ENCODE data around the gene TOM1L2.

TOM1L2 gene

DNA sequence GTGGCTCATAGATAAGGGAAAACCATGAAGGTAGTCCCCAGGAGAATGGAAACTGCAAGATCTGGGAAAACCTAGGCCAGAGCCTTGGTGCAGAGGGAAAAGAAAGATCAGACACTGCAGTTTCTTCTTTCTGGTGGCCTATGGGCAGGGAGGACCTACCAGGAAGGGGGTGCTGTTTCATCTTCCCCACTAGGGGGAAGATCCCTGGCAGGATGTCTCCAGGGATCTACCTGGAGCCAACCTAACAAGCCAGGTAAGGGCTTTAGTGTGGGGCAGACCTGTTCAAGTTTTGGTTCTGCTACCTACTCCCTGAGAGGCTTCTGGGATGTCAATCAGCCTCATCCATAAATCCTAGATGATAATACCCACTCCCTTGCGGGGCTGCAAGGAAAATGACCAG is 21.4 kb downstream of the TOM1L2 start:
- TF ChIP-seq, protein P1, sequence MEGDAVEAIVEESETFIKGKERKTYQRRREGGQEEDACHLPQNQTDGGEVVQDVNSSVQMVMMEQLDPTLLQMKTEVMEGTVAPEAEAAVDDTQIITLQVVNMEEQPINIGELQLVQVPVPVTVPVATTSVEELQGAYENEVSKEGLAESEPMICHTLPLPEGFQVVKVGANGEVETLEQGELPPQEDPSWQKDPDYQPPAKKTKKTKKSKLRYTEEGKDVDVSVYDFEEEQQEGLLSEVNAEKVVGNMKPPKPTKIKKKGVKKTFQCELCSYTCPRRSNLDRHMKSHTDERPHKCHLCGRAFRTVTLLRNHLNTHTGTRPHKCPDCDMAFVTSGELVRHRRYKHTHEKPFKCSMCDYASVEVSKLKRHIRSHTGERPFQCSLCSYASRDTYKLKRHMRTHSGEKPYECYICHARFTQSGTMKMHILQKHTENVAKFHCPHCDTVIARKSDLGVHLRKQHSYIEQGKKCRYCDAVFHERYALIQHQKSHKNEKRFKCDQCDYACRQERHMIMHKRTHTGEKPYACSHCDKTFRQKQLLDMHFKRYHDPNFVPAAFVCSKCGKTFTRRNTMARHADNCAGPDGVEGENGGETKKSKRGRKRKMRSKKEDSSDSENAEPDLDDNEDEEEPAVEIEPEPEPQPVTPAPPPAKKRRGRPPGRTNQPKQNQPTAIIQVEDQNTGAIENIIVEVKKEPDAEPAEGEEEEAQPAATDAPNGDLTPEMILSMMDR (IDR thresholded peaks at IDR 0.05; ENCODE audit: control insufficient read depth, insufficient read depth, low read depth, low read length, missing control alignments): no peak
- DNase-seq (ENCODE audit: low read depth): no peak
- no peak overlapping the region for H3K4me3 ChIP-seq (ENCODE audit: control insufficient read depth, low read depth, low read length)

DNA sequence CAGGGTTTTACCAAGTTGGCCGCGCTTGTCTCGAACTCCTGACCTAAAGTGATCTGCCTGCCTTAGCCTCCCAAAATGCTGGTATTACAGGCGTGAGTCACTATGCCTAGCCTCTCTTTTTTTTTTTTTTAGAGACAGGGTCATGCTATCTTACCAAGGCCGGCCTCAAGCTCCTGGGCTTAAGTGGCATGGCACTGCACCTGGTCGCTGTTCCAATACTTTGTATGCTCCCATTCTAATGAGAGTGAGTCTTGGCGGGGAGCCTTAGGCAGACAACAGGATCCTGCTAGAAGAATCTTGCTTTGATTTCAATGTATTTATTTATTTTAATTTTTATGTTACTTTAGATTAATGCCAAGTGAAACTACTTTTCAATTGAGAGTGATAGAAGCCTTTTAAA is 21.9 kb downstream of the TOM1L2 start:
- TF ChIP-seq, protein P1 (IDR thresholded peaks at IDR 0.05; ENCODE audit: control insufficient read depth, insufficient read depth, low read depth, low read length, missing control alignments): no peak
- no peak overlapping the region for H3K4me3 ChIP-seq (ENCODE audit: control insufficient read depth, low read depth, low read length)
- no peak for DNase-seq (ENCODE audit: low read depth)

DNA sequence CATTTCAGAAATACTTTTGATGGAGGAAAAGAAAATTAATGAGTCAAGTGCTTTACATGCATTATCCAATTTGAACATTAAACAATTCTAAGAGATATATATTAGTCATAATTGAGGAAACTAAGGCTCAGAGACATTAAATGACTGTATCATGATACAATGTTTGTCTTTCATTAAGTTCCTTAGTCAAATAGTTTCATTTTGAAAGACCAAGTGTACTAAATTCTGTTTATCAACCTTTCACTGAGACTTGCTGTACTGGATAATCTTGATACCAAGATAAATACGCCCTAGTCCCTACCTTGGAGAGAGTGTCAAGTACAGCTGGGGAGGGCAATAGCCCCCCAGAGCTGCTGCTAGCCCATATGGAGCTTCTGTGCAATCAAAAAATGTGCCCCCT is 24.2 kb downstream of the TOM1L2 start:
- no peak overlapping the region for H3K4me3 ChIP-seq (ENCODE audit: control insufficient read depth, low read depth, low read length)
- no peak for DNase-seq (ENCODE audit: low read depth)
- TF ChIP-seq, protein P1 (IDR thresholded peaks at IDR 0.05; ENCODE audit: control insufficient read depth, insufficient read depth, low read depth, low read length, missing control alignments): no peak

DNA sequence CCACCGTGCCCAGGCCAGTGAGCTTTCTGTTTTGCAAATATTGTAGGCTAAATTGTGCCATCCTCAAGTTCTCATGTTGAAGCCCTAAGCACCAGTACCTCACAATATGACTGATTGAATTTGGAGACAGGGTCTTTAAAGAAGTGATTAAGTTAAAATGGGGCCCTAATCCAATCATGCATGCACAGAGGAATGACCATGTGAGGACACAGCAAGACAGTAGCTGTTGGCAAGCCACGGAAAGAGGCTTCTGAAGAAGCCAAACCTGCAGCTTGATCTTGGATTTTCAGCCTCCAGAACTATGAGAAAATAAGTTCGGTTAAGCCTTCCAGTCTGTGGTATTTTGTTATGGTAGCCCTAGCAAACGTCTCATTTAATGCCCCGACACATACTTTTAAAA is 24.9 kb downstream of the TOM1L2 start:
- TF ChIP-seq, protein P1 (IDR thresholded peaks at IDR 0.05; ENCODE audit: control insufficient read depth, insufficient read depth, low read depth, low read length, missing control alignments): no peak
- DNase-seq (ENCODE audit: low read depth): no peak
- H3K4me3 ChIP-seq (ENCODE audit: control insufficient read depth, low read depth, low read length): no peak overlapping the region

DNA sequence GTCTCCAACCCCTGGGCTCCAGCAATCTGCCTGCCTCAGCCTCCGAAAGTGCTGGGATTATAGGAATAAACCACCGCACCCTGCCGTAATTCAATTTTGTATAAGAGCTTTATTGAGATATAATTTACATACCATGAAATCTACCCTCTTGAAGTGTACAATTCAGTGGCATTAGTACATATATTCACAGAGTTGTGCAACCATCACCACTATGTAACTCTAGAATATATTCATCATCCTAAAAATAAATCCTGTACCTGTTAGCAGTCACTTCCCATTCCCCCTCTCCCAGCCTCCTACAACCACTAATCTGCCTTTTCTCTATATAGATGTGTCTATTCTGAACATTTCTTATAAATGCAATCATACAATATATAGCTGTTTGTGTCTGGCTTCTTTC is 26.1 kb downstream of the TOM1L2 start:
- TF ChIP-seq, protein P1 (IDR thresholded peaks at IDR 0.05; ENCODE audit: control insufficient read depth, insufficient read depth, low read depth, low read length, missing control alignments): no peak
- DNase-seq (ENCODE audit: low read depth): no peak
- no peak overlapping the region for H3K4me3 ChIP-seq (ENCODE audit: control insufficient read depth, low read depth, low read length)

DNA sequence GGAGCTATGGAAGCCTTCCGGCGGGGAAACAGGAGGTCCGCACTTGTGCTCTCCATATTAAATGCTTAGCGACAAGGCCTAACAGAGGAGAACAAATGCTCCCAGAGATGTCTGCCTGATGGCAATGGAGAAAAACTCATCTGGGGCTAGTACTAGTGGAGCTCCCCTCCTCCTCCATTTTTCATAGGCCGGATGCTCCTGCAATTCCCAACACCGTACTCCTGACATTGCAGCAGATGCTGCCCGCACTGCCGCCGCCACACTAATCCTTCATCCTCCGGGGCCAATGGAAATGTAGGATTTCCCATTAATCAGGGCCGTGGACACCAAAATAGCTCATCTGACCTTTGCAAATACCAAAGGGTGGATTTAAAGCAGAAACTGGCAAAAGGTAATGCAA is 27.5 kb downstream of the TOM1L2 start:
- no peak for DNase-seq (ENCODE audit: low read depth)
- TF ChIP-seq, protein P1 (IDR thresholded peaks at IDR 0.05; ENCODE audit: control insufficient read depth, insufficient read depth, low read depth, low read length, missing control alignments): no peak
- no peak overlapping the region for H3K4me3 ChIP-seq (ENCODE audit: control insufficient read depth, low read depth, low read length)

DNA sequence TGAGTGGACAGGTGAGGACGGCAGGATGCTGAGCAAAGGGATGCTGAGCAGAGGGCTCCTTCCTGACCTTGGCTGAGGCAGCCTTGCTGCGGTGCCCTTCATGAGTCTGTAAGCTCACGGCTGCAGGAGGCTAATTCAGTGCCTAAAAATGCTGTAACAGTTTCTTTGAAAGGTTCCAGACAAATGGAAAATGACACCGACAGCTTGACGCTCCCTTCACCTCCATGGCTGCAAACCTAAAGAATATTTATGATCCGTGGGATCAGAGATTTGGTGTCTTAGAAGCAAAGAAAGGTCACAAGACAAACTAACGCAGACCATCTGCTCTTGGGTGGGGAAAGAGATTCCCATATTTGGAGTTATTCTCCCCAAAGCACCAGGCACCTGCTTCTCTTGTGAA is 28.0 kb downstream of the TOM1L2 start:
- TF ChIP-seq, protein P1 (IDR thresholded peaks at IDR 0.05; ENCODE audit: control insufficient read depth, insufficient read depth, low read depth, low read length, missing control alignments): no peak
- no peak overlapping the region for H3K4me3 ChIP-seq (ENCODE audit: control insufficient read depth, low read depth, low read length)
- no peak for DNase-seq (ENCODE audit: low read depth)
